ENCODE measurements around the gene SSU72.
"Not testable (repeated sequence)": the region's sequence is repeated elsewhere in the genome, so short reads cannot be mapped to it uniquely, and the experiment has no call there.

Gene SSU72

DNA sequence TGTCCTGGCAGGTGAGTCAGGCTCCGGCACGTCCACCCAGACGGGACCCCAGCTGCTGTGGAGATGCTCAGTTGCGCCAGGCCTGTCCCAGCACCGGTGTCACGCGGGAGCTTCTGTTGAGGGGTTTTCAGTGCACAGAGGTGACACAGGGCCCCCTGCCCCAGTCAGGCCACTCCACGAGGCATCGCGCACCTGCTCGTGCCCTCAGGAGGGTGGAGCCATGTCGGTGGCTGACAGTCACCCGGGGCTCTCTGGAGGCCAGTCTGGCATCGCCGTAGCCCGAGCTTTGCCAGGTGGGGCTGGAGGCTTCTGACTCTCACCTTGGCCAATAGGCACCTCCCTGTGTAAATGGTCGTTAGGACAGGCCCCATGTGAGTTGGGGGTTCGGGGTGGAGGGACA lies 45.3 kb downstream of the SSU72 start:
- DNase-seq (ENCODE audit: low read depth in 2 of 2), result no peak

- DNase-seq (ENCODE audit: low read depth in 2 of 2), result no peak
These were observed 46.1 kb downstream of the SSU72 start for GRCh38 chr1:1528301-1529267.

GRCh38 chr1:1527092-1527816 lies 47.4 kb downstream of the SSU72 start:
- DNase-seq (ENCODE audit: low read depth in 2 of 2), result no peak

- DNase-seq (ENCODE audit: low read depth in 2 of 2), result not testable (repeated sequence)
These were observed 48.2 kb downstream of the SSU72 start for GRCh38 chr1:1526476-1526875.

- DNase-seq (ENCODE audit: low read depth in 2 of 2), result not testable (repeated sequence)
These were observed 49.8 kb downstream of the SSU72 start for GRCh38 chr1:1524750-1525383.

DNA sequence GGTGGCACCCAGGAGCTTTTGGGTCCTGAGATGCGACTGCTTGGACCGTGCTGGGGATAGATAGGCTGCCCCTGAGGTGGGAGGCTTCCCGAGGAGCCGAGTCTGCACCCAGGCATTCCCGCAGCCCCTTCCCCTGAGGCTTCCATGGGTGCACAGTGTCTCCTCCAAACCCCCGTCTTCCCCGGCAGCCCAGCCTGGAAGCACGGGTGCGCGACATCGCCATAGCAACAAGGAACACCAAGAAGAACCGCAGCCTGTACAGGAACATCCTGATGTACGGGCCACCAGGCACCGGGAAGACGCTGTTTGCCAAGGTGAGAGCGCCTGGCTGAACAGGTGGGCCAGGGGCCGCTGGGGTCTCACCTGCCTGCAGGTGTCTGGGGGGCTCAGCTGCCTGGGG lies 51.0 kb downstream of the SSU72 start:
- not testable (repeated sequence) for DNase-seq (ENCODE audit: low read depth in 2 of 2)

GRCh38 chr1:1523226-1523625 lies 51.4 kb downstream of the SSU72 start:
- DNase-seq (ENCODE audit: low read depth in 2 of 2), result not testable (repeated sequence)

- not testable (repeated sequence) for DNase-seq (ENCODE audit: low read depth in 2 of 2)
These were observed 52.1 kb downstream of the SSU72 start for GRCh38 chr1:1522536-1522935.

GRCh38 chr1:1521331-1521730 lies 53.3 kb downstream of the SSU72 start:
- DNase-seq (ENCODE audit: low read depth in 2 of 2), result no peak

GRCh38 chr1:1519805-1520505 lies 54.7 kb downstream of the SSU72 start:
- not testable (repeated sequence) for DNase-seq (ENCODE audit: low read depth in 2 of 2)

GRCh38 chr1:1518621-1519007 lies 56.0 kb downstream of the SSU72 start:
- DNase-seq (ENCODE audit: low read depth in 2 of 2), result not testable (repeated sequence)

- DNase-seq (ENCODE audit: low read depth in 2 of 2), result no peak
These were observed 56.6 kb downstream of the SSU72 start for GRCh38 chr1:1517973-1518620.

- DNase-seq (ENCODE audit: low read depth in 2 of 2), result not testable (repeated sequence)
These were observed 57.7 kb downstream of the SSU72 start for GRCh38 chr1:1516923-1517322.

- not testable (repeated sequence) for DNase-seq (ENCODE audit: low read depth in 2 of 2)
These were observed 60.3 kb downstream of the SSU72 start for GRCh38 chr1:1514376-1514775.

- DNase-seq (ENCODE audit: low read depth in 2 of 2), result not testable (repeated sequence)
These were observed 61.0 kb downstream of the SSU72 start for GRCh38 chr1:1513675-1514074.

DNA sequence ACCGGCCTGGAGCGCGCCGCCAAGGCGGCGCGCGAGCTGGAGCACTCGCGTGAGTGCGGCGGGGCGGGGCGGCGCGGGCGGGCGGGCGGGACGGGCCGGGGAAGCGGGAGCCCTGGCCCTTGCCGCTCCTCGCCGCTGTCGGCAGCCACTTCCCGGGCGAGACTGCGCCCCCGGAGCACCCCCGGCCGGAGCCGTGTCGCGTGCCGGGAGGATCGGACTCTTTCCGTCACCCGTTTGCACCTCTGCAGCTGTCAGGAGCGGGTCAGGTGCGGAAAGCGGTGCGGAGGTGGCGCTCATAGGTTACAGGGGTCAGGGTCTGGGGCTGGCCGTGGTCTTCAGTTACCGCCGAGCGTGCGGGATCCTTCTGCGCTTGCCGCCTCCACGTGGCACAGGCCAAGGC lies 62.2 kb downstream of the SSU72 start:
- not testable (repeated sequence) for DNase-seq (ENCODE audit: low read depth in 2 of 2)

GRCh38 chr1:1511533-1512285 lies 63.0 kb downstream of the SSU72 start, which contains the start of gene ATAD3A:
ATAD3A (plus strand) TSS chr1:1512162; CDS start chr1:1512269, 107 bp downstream.
- peak; percentile 91 to 93 for DNase-seq (ENCODE audit: low read depth in 2 of 2)

- no peak for DNase-seq (ENCODE audit: low read depth in 2 of 2)
These were observed 63.6 kb downstream of the SSU72 start for GRCh38 chr1:1510912-1511532.

DNA sequence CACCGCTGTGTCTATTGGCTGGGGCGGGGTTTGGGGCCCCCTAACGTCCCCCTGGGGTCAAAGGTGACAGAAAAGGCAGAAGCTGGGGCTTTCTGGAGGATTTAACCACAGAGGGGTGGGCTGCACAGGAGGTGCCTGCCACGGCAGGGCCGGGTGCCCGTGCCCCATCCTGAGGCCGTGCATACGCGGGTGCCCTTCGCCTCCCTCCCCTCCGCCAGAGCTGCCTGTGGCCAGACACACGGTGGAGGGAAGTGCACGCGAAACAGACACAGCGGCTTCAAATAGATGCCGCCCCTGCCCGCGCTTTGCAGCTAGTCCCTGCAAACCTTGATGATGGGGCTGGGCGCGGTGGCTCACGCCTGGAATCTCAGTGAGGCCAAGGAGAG lies 65.2 kb downstream of the SSU72 start:
- not testable (repeated sequence) for DNase-seq (ENCODE audit: low read depth in 2 of 2)
